ENCODE measurements around the gene AMY1C.
"Not testable (repeated sequence)": the region's sequence is repeated elsewhere in the genome, so short reads cannot be mapped to it uniquely, and the experiment has no call there.

Gene AMY1C

GRCh38 chr1:103749598-103749997, at the start of gene AMY1C:
Gene AMY1C, plus strand, starts transcription at chr1:103749898. Its CDS starts 572 bp downstream, at chr1:103750470.
- H3K4me1 ChIP-seq; H3K36me3 ChIP-seq (replicated peaks); DNase-seq (ENCODE audit: low spot score in 2 of 2); H3K4me3 ChIP-seq; H3K27me3 ChIP-seq (ENCODE audit: low read depth); in situ Hi-C loops (cut with MboI; ENCODE audit: low sequenced_read_pairs); H3K9me3 ChIP-seq: not testable (repeated sequence)

DNA sequence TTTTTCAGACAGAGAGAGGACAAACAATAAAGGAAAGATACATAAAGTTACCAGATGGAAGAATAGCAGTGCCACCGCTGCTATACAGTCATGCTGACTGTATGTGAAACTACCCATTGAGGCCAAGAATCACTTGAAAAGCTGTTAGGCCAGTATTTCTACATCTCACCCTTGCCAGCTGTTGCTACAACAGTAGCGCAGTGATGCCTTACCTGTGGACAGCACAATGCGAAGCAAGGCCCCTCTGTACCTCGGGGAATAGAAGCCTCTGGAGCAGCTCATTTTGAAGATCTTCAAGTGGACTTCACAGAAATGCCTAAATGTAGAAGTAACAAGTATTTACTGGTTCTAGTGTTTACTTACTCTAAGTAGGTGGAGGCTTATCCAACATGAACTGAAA, 49.0 kb upstream of the AMY1C start:
- DNase-seq (ENCODE audit: low spot score in 2 of 2); H3K4me3 ChIP-seq; in situ Hi-C loops (cut with MboI; ENCODE audit: low sequenced_read_pairs); H3K4me1 ChIP-seq; H3K27me3 ChIP-seq (ENCODE audit: low read depth); H3K9me3 ChIP-seq; H3K36me3 ChIP-seq (replicated peaks): not testable (repeated sequence)

DNA sequence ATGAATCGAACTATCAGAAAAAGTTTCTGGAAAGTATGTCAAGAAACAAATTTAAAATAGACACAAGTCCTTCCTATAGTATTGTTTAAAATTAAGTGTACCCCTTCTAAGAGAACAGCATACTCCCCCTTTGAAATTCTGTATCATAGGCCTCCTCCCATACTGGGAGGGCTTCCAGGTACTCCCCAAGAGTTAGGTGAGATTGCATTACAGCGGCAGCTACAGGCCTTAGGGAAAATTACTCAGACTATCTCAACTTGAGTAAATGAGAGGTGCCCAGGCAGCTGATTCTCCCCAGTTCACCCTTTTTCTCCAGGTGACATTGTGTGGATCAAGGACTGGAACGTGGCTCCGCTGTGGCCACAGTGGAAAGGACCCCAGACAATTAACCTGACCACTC, 48.4 kb upstream of the AMY1C start:
- DNase-seq (ENCODE audit: low spot score in 2 of 2); in situ Hi-C loops (cut with MboI; ENCODE audit: low sequenced_read_pairs); H3K4me3 ChIP-seq; H3K36me3 ChIP-seq (replicated peaks); H3K4me1 ChIP-seq; H3K9me3 ChIP-seq; H3K27me3 ChIP-seq (ENCODE audit: low read depth): not testable (repeated sequence)

DNA sequence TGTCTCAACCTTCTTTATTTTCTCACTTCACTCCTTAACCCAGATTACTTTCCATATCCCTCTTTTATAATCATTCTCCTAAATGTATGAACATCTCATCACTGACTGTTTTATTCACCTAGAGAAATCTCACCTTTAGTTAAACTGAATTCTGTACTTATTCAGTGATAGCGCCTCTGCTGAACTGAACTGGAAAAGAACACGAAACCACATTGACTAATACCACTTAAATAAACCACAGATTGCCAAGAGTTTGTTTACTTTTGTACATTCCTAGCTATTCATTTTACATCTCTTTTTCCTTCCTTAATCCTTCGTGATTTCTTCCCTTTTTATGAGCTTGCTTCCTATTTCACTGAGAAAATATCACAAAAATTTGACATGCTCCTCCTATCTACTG, 42.0 kb upstream of the AMY1C start:
- H3K4me1 ChIP-seq; H3K4me3 ChIP-seq; H3K36me3 ChIP-seq (replicated peaks); in situ Hi-C loops (cut with MboI; ENCODE audit: low sequenced_read_pairs); H3K27me3 ChIP-seq (ENCODE audit: low read depth); H3K9me3 ChIP-seq; DNase-seq (ENCODE audit: low spot score in 2 of 2): not testable (repeated sequence)

DNA sequence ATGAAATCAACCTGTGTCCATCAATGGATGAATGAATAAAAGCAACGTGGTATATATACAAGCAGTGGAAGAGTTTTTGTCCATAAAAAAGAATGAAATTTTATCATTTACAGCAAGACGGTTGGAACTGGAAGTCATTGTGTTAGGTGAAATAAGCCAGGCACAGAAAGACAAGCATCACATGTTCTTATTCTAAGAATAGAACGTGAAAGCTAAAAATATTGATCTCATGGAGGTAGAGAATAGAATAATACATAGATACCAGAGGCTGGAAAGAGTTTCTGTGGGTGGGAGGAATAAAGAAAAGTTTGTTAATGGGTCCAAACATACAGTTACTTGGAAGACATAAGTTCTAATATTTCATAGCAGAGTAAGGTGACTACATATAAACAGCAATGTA, 39.3 kb upstream of the AMY1C start:
- DNase-seq (ENCODE audit: low spot score in 2 of 2); H3K36me3 ChIP-seq (replicated peaks); in situ Hi-C loops (cut with MboI; ENCODE audit: low sequenced_read_pairs); H3K9me3 ChIP-seq; H3K27me3 ChIP-seq (ENCODE audit: low read depth); H3K4me1 ChIP-seq; H3K4me3 ChIP-seq: not testable (repeated sequence)

- H3K4me3 ChIP-seq; H3K27me3 ChIP-seq (ENCODE audit: low read depth); H3K36me3 ChIP-seq (replicated peaks); in situ Hi-C loops (cut with MboI; ENCODE audit: low sequenced_read_pairs); DNase-seq (ENCODE audit: low spot score in 2 of 2); H3K4me1 ChIP-seq; H3K9me3 ChIP-seq: not testable (repeated sequence)
These were observed 32.3 kb upstream of the AMY1C start for GRCh38 chr1:103717404-103717803.

- in situ Hi-C loops (cut with MboI; ENCODE audit: low sequenced_read_pairs) = not testable (repeated sequence)
These were observed 28.2 kb upstream of the AMY1C start for GRCh38 chr1:103721473-103721872.

GRCh38 chr1:103735334-103735733, 14.4 kb upstream of the AMY1C start:
- in situ Hi-C loops (cut with MboI; ENCODE audit: low sequenced_read_pairs); H3K4me1 ChIP-seq; H3K4me3 ChIP-seq; H3K36me3 ChIP-seq (replicated peaks); DNase-seq (ENCODE audit: low spot score in 2 of 2); H3K9me3 ChIP-seq; H3K27me3 ChIP-seq (ENCODE audit: low read depth): not testable (repeated sequence)

More at GRCh38 chr1:103721473-103721872, 28.2 kb upstream of the AMY1C start:
- not testable (repeated sequence) for H3K27me3 ChIP-seq (ENCODE audit: low read depth); H3K36me3 ChIP-seq (replicated peaks); H3K4me1 ChIP-seq; H3K9me3 ChIP-seq; H3K4me3 ChIP-seq; DNase-seq (ENCODE audit: low spot score in 2 of 2)

- in situ Hi-C loops (cut with MboI; ENCODE audit: low sequenced_read_pairs); H3K27me3 ChIP-seq (ENCODE audit: low read depth); H3K9me3 ChIP-seq; H3K4me3 ChIP-seq; DNase-seq (ENCODE audit: low spot score in 2 of 2); H3K36me3 ChIP-seq (replicated peaks); H3K4me1 ChIP-seq: not testable (repeated sequence)
These were observed 11.7 kb upstream of the AMY1C start for GRCh38 chr1:103738031-103738430.

DNA sequence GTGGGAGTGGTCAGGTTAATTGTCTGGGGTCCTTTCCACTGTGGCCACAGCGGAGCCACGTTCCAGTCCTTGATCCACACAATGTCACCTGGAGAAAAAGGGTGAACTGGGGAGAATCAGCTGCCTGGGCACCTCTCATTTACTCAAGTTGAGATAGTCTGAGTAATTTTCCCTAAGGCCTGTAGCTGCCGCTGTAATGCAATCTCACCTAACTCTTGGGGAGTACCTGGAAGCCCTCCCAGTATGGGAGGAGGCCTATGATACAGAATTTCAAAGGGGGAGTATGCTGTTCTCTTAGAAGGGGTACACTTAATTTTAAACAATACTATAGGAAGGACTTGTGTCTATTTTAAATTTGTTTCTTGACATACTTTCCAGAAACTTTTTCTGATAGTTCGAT, 5.2 kb upstream of the AMY1C start:
- in situ Hi-C loops (cut with MboI; ENCODE audit: low sequenced_read_pairs); H3K36me3 ChIP-seq (replicated peaks); DNase-seq (ENCODE audit: low spot score in 2 of 2); H3K27me3 ChIP-seq (ENCODE audit: low read depth); H3K4me1 ChIP-seq; H3K4me3 ChIP-seq; H3K9me3 ChIP-seq: not testable (repeated sequence)

GRCh38 chr1:103745040-103745439, 4.7 kb upstream of the AMY1C start:
- H3K4me1 ChIP-seq; H3K9me3 ChIP-seq; H3K36me3 ChIP-seq (replicated peaks); in situ Hi-C loops (cut with MboI; ENCODE audit: low sequenced_read_pairs); H3K27me3 ChIP-seq (ENCODE audit: low read depth); H3K4me3 ChIP-seq; DNase-seq (ENCODE audit: low spot score in 2 of 2): not testable (repeated sequence)

DNA sequence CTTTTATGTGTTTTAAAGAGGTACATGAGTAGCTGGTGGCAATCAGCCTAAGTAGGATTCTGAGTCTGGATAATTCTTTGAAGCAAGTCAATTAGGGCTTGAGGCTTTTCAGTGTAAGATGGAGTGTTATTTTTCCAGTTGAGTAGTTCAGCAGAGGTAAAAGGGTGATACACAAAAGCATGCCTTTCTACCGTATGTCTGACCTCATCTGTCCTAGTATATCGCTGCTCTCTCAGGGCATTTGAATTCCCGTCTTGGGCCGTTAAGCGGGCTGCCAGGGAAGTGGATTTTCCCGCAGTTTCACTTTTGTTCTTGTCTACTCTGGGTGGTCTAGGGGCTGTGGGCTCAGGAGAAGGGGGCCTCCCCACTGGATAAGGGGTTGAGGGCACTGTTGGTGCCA, 1.4 kb upstream of the AMY1C start:
- H3K4me3 ChIP-seq; H3K27me3 ChIP-seq (ENCODE audit: low read depth); in situ Hi-C loops (cut with MboI; ENCODE audit: low sequenced_read_pairs); H3K4me1 ChIP-seq; H3K9me3 ChIP-seq; DNase-seq (ENCODE audit: low spot score in 2 of 2); H3K36me3 ChIP-seq (replicated peaks): not testable (repeated sequence)

DNA sequence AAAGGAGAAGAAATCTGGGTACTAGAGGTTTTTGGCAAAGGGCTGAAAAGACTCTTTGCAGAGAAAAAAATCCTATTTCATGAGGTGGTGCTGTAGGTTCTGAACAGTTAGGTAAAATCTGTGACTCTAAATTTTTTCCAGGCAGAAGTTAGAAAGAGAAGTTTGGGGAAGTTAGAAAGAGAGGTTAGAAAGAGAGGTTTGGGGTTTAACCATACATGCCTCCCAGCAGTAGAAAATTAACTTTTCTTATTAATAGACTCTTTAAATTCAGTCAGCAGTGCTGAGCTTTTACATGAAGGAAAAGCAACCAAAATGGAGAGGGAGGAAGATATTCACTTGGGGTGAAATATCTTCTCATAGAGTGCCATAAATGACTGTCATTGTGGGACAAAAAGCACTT, 12.2 kb downstream of the AMY1C start:
- DNase-seq (ENCODE audit: low spot score in 2 of 2) = no peak
- Histone ChIP-seq H3K4me3 (no peak overlapping the region), H3K4me1 (no peaks in the 10 kb centered on the region), H3K36me3 (replicated peaks) (no peaks in the 10 kb centered on the region), H3K9me3 (no peaks in the 10 kb centered on the region), H3K27me3 (ENCODE audit: low read depth) (no peaks in the 10 kb centered on the region)
- in situ Hi-C loops (cut with MboI; ENCODE audit: low sequenced_read_pairs) = no loop called here

- in situ Hi-C loops (cut with MboI; ENCODE audit: low sequenced_read_pairs) = no loop called here
- Histone ChIP-seq H3K9me3 (no peaks in the 10 kb centered on the region), H3K36me3 (replicated peaks) (no peaks in the 10 kb centered on the region), H3K27me3 (ENCODE audit: low read depth) (no peaks in the 10 kb centered on the region), H3K4me1 (no peaks in the 10 kb centered on the region), H3K4me3 (no peak overlapping the region)
- no peak for DNase-seq (ENCODE audit: low spot score in 2 of 2)
These were observed 30.2 kb downstream of the AMY1C start for GRCh38 chr1:103779932-103780331.

DNA sequence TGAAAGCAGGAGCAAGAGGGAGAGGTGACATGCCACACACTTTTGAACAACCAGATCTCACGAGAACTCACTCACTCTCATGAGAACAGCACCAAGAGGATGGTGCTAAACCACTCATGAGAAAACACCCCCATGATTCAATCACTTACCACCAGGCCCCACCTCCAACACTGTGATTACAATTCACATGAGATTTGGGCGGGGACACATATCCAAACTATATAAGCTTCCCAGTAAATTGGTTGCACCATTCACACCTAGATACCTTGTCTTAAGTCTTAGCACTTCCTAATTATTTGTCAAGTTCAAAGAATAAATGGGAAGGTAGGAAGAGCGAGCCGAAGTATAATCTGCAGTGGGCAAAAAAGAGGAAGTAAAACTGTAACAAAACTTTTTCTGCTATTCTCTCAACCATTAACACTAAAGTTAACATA, 34.3 kb downstream of the AMY1C start:
- Histone ChIP-seq H3K4me1 (no peaks in the 10 kb centered on the region), H3K36me3 (replicated peaks) (no peaks in the 10 kb centered on the region), H3K9me3 (no peaks in the 10 kb centered on the region), H3K4me3 (no peak overlapping the region), H3K27me3 (ENCODE audit: low read depth) (no peaks in the 10 kb centered on the region)
- in situ Hi-C loops (cut with MboI; ENCODE audit: low sequenced_read_pairs) = no loop called here
- DNase-seq (ENCODE audit: low spot score in 2 of 2) = no peak

All from HAP-1 (cell line).